Retinal pigment epithelial cell (primary cell): Measurements from ENCODE around the gene CLMP.

Experiments used
- DNase-seq: peaks from one replicate; pipeline ENCODE4 v3.0.0-alpha.2; 2010; ENCODE audit warnings: low read depth
- H3K4me3 ChIP-seq: 2 replicates; pipeline ENCODE4 v1.5.1; 2011; ENCODE audit warnings: mild to moderate bottlenecking, low read length, control low read depth, moderate library complexity
- TF ChIP-seq, protein P1 (sequence below): conservative IDR thresholded peaks from 2 replicates; pipeline ENCODE4 v1.5.1; 2011; ENCODE audit warnings: low read depth, low read length, control low read depth, inconsistent platforms

CLMP gene

DNA sequence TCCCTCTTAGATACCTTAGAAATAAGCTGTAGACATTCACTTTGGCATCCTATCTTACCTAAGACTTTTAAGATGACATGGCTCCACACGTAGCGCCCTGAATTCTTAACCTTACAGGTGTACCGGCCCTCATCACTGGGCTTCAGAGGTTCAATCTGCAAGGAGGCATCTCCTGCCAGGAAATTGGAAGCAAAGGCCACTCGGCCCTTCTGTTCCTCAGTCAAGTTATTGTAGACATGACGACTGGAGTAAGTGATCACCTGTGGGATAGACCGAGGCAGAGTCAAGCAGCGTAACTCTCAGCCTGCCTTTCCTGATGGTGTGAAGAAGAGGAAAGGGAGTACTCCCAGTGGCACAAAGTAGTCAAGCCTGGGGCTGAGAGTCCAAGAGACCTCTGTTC is 110.6 kb downstream of the CLMP start:
- TF ChIP-seq, protein P1, sequence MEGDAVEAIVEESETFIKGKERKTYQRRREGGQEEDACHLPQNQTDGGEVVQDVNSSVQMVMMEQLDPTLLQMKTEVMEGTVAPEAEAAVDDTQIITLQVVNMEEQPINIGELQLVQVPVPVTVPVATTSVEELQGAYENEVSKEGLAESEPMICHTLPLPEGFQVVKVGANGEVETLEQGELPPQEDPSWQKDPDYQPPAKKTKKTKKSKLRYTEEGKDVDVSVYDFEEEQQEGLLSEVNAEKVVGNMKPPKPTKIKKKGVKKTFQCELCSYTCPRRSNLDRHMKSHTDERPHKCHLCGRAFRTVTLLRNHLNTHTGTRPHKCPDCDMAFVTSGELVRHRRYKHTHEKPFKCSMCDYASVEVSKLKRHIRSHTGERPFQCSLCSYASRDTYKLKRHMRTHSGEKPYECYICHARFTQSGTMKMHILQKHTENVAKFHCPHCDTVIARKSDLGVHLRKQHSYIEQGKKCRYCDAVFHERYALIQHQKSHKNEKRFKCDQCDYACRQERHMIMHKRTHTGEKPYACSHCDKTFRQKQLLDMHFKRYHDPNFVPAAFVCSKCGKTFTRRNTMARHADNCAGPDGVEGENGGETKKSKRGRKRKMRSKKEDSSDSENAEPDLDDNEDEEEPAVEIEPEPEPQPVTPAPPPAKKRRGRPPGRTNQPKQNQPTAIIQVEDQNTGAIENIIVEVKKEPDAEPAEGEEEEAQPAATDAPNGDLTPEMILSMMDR: no peak
- no peak overlapping the region for H3K4me3 ChIP-seq
- no peak for DNase-seq

DNA sequence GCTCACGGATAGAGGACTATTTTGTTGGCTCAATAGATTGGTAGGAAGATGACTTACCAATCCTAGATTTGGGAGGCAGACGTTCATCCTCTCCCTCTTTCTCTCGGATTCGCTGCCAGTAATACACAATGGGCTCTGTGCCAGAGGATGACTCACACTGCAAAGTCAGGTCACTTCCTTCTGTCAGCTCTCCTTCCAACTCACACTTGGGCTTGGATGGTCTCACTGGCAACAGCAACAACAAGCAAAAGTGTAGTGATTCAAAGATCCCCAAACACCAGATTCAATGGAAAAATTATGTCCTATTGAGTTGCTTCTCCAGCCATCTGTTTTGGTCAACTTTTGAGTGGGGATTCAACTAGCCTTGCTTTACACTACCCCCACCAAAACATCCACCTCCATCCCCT is 111.4 kb downstream of the CLMP start:
- TF ChIP-seq, protein P1: no peak
- no peak overlapping the region for H3K4me3 ChIP-seq
- peak; percentile 83 for DNase-seq

DNA sequence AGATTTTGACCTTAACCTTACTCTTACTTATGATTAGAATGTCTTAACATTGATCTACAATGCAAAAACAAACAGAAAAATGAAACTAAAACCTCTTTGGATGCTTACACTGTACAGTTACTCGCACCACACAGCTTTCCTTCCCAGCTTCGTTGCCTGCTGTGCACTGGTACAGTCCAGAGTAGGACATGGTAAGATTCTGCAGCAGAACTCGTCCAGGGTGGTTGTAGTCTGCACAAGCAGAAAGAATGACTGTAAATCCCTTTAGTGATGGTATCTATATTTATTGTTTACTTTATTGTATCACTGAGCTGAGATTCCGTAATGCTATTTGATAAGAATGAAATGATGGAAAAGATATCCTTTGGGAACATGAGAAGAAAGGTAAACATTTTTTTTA is 112.1 kb downstream of the CLMP start:
- no peak for DNase-seq
- H3K4me3 ChIP-seq: no peak overlapping the region
- TF ChIP-seq, protein P1: no peak

DNA sequence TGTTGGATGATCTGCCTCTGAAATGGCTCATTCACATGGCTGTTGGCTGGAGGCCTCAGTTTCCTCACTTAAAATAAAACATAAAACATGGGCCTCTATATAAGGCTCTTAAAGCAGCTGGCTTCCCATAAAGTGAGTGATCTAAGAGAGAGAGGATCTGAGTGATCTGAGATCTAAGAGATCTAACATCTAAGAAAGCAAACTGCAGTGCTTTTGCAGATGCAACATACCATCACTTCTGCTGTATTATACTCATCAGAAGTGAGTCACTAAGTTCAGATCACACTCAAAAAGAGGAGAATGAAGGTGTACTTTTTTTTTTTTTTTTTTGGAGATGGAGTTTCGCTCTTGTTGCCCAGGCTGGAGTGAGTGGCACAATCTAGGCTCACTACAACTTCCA is 115.0 kb downstream of the CLMP start:
- no peak overlapping the region for H3K4me3 ChIP-seq
- no peak for DNase-seq
- TF ChIP-seq, protein P1: no peak

DNA sequence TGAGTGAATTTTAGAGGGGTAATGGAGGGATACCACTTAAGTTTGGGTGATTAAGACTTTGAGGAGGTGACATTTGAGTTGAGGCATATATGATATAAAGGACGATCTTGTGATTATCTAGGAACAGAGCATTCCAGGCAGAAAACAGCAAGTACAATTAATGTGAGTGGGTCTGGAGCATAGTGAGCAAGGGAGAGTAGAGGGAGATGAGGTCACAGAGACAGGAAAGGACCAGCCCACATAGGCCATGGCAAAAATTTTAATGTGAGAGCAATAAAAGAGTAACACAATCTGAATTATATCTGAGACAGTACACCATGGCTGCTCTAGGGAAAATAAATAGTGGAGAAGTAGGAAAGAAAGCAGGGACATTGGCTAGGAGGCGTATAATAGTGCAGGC is 118.6 kb downstream of the CLMP start:
- TF ChIP-seq, protein P1: no peak
- no peak for DNase-seq
- no peak overlapping the region for H3K4me3 ChIP-seq

DNA sequence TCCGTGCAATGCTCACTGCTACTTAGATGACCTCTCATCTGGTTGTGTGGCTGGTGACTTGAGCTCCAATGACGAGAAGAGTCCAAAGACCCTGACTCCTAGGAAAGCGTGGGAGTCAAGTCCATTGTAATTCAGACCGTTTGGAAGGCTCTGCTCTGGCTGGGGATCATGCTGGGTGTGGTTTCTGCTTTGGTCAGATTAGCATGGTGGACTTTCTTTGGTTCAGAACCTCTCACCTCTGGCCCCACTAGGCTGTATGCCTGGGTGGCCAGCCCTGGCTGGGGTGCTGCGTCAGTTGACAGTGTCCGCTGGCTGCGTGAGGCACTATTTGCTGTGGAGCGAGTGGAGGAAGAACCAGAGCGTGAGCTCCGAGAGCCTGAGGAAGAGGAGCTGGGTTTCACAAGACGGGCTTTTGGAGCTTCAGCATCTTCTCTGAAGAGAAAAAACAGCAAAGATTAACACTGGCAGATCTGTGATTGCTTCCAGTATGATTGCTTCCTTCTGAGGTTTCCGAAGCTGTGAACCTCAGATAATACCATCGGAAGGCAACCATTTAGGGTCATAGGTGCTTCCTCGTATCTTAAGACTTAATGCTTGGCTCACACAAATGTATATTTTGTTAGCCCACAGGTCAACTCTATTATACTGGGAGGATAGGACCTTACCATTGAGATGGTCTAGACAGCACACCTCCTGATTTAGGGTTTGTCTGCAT is 121.5 kb downstream of the CLMP start:
- TF ChIP-seq, protein P1: no peak
- no peak for DNase-seq
- no peak overlapping the region for H3K4me3 ChIP-seq

DNA sequence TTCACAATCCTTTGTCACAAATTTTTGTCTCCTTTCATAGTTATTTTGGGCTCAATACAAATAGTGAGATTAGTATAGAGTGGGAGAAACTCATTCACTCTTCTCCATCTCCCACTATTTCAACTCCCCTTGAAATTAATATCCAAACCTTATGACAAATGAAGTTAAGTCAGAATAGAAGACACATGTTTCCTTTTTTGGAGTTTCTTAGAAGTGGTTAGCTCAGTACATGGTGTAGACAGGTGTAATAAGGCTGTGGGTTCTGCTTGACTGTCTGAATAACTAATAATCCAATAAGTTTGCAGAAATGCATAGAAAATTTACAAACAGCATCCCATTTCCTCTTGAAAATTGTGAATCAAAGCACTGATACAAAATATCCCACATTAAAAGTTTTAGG is 122.3 kb downstream of the CLMP start:
- TF ChIP-seq, protein P1: no peak
- no peak overlapping the region for H3K4me3 ChIP-seq
- DNase-seq: no peak
